22Rv1 (cell line): ENCODE results near the gene PYROXD2.

Source experiments
- H3K27ac ChIP-seq: fragments of 450-650 bp; 2 replicates; pipeline ENCODE4 v1.5.1; 2017
- CTCF ChIP-seq: fragments of 450-650 bp; IDR thresholded peaks from 2 replicates; pipeline ENCODE4 v1.5.1; 2017; ENCODE audit warnings: mild to moderate bottlenecking
- ZFX ChIP-seq: fragments of 450-650 bp; IDR thresholded peaks from 2 replicates; pipeline ENCODE4 v1.6.1; 2017; ENCODE audit warnings: antibody characterized with exemption, borderline replicate concordance

PYROXD2 gene

GRCh38 chr10:98399784-98400183 lies 15.2 kb downstream of the PYROXD2 start:
- no peak overlapping the region for H3K27ac ChIP-seq
- TF ChIP-seq CTCF (no peak), ZFX (no peak)

DNA sequence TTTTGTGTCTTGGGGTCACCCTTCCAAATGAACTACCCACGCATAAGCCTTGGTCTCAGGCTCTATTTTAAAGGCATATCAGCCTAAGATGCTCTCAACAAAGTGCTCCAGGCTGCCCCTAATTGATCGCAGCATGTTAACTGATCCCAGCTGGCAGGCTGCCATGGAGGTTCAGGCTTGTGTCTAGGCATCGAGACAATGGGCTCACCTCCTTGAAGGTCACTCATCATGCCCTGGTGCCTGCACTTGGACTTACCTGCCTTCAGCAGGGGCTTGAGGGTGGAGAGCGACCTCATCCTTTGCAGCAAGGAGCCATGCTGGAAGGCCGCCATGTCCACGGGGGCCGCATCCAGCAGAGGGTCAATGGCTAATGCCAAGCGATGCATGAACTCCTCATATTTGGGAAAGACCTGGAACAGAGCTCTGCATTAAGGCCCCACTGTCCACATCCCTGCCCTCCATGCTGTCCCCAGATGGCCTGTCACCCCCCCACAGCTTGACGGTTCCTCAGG lies 17.8 kb downstream of the PYROXD2 start:
- TF ChIP-seq ZFX (no peak), CTCF (no peak)
- no peak overlapping the region for H3K27ac ChIP-seq

GRCh38 chr10:98396096-98397063 lies 18.6 kb downstream of the PYROXD2 start:
- TF ChIP-seq ZFX (no peak), CTCF (no peak)
- no peak overlapping the region for H3K27ac ChIP-seq

- TF ChIP-seq CTCF (no peak), ZFX (no peak)
- no peak overlapping the region for H3K27ac ChIP-seq
Measured at GRCh38 chr10:98394851-98395440, 20.0 kb downstream of the PYROXD2 start.

DNA sequence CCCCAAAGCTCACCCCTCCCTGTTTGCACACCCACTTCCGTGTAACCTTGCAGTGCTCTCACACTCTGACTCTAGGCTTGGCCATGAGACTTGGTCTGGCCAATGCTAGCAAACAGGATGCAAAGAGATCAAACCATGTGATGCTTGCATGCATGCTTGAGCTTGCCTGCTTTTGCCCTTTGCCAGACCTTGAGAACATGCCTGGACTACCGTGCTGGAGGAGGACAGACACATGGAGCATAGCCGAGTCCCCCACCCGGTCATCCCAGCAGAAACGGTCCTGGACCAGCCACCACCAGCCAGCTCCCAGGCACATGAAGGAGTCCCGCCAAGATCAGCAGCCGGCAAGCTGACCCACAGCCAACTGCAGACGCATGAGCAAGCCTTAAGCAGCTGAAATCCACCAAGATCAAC lies 23.4 kb downstream of the PYROXD2 start:
- no peak overlapping the region for H3K27ac ChIP-seq
- TF ChIP-seq CTCF, result no peak
- TF ChIP-seq ZFX, result no peak

DNA sequence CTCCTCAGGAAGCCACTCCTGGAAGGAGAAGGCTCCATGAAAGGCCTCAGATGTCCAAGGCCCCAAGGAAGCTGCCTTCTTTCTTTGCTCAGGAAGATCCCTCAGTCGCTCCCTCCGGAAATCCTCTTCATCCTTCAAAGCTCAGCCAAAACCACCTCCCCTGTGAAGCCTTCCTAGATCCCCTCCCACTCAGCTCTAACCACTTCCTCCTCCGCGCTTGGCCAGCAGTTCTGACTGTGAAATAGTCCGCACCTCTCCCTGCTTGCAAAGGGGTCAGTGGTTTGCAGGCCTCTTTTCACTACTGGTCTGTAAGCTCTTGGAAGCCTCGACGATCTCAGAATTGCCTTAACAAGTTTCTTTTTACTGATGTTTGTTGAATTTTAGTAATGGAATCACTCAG lies 23.9 kb downstream of the PYROXD2 start:
- H3K27ac ChIP-seq, result no peak overlapping the region
- TF ChIP-seq ZFX, result no peak
- no peak for TF ChIP-seq CTCF

DNA sequence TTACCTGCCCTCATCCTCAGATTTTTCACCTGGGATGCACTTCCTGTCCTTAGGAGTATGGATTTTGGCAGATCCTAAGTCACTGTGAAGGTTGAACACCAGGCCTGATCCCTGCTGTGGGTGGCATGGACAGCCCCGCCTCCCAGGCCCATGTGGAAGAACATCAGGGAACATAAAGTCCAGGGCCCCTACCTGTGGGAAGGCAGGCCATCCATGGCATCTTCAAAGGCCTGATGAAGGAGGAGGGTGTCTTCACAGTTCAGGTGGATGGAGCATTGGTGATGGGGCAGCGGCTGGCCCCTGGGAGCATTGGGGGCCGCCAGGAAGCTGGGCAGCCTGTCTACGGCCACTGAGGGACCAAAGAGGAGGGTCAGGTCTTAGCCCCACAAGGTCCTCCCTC lies 24.6 kb downstream of the PYROXD2 start:
- TF ChIP-seq CTCF, result no peak
- TF ChIP-seq ZFX, result no peak
- no peak overlapping the region for H3K27ac ChIP-seq
